IMR-90 (cell line): ENCODE results near the gene CLIC3. TPM values are rescaled to one million over a fixed set of nuclear protein-coding genes. Genes with fewer than 3 reads are reported as not detected.

ENCODE experiments used
- ATAC-seq: fragments of 200-7000 bp; cut with Tn5 transposase; 2 replicates; pipeline ENCODE4 v1.9.1; 2020; ENCODE audit warnings: low read depth, mild to moderate bottlenecking, moderate library complexity
- BruUV-seq: library from RNA; stranded (reverse); fragments of 400-500 nt; replicated peaks from 2 replicates; lab custom pipeline; 2021; lab: Mats Ljungman, UMichigan
- CTCF ChIA-PET: fragments of 300-600 bp; formaldehyde crosslinking; extraction: SDS; loops from one replicate; lab custom pipeline; 2021; ENCODE audit warnings: antibody characterized with exemption; lab: Yijun Ruan, JAX
- POLR2A ChIA-PET: fragments of 300-600 bp; sonication (Branson Sonifier 250); formaldehyde crosslinking; loops from one replicate; lab custom pipeline; 2022; ENCODE audit warnings: antibody characterized with exemption; ENCODE audit not compliant: unreplicated experiment; lab: Charles Lee
- DNase-seq: peaks from one replicate; pipeline ENCODE4 v3.0.0; 2013
- H2AFZ ChIP-seq: replicated peaks from 2 replicates; pipeline ENCODE3; 2013; ENCODE audit warnings: low read length, mild to moderate bottlenecking; ENCODE audit not compliant: poor library complexity
- H2AK5ac ChIP-seq: 2 replicates; pipeline ENCODE4 v1.6.1; 2013; ENCODE audit warnings: low read depth, low read length, inconsistent platforms
- H2AK9ac ChIP-seq: replicated peaks from 2 replicates; pipeline ENCODE3; 2013; ENCODE audit warnings: mild to moderate bottlenecking, low read depth, low read length, moderate library complexity; ENCODE audit not compliant: poor library complexity
- H2BK120ac ChIP-seq: 2 replicates; pipeline ENCODE4 v1.6.1; 2013; ENCODE audit warnings: low read depth, low read length, inconsistent platforms
- H2BK15ac ChIP-seq: 3 replicates; pipeline ENCODE4 v1.6.1; 2013; ENCODE audit warnings: low read depth, low read length, inconsistent platforms
- H2BK20ac ChIP-seq: 2 replicates; pipeline ENCODE4 v1.6.1; 2013; ENCODE audit warnings: low read depth, mild to moderate bottlenecking, inconsistent platforms, low read length, moderate library complexity
- H2BK5ac ChIP-seq: 2 replicates; pipeline ENCODE4 v1.6.1; 2013; ENCODE audit warnings: mild to moderate bottlenecking, low read depth, low read length, inconsistent platforms; ENCODE audit not compliant: poor library complexity, severe bottlenecking
- H3K14ac ChIP-seq: replicated peaks from 2 replicates; pipeline ENCODE4 v1.6.1; 2013; ENCODE audit warnings: low read depth, low read length, inconsistent platforms
- H3K18ac ChIP-seq: 2 replicates; pipeline ENCODE4 v1.6.1; 2013; ENCODE audit warnings: low read depth, low read length, control low read depth
- H3K23ac ChIP-seq: 2 replicates; pipeline ENCODE4 v1.6.1; 2013; ENCODE audit warnings: low read depth, low read length, inconsistent platforms
- H3K27ac ChIP-seq: 2 replicates; pipeline ENCODE4 v1.5.1; 2013; ENCODE audit warnings: mild to moderate bottlenecking, control low read depth, low read length; ENCODE audit not compliant: insufficient read depth
- H3K27me3 ChIP-seq: 2 replicates; pipeline ENCODE4 v1.6.1; 2013; ENCODE audit warnings: low read length; ENCODE audit not compliant: control insufficient read depth, insufficient read depth
- H3K36me3 ChIP-seq: 2 replicates; pipeline ENCODE4 v1.6.1; 2013; ENCODE audit warnings: low read length, mixed read lengths; ENCODE audit not compliant: control insufficient read depth, insufficient read depth
- H3K4ac ChIP-seq: 2 replicates; pipeline ENCODE4 v1.6.1; 2013; ENCODE audit warnings: low read depth, low read length, inconsistent platforms
- H3K4me1 ChIP-seq: 2 replicates; pipeline ENCODE4 v1.6.1; 2013; ENCODE audit warnings: low read length, mixed read lengths; ENCODE audit not compliant: control insufficient read depth, insufficient read depth
- H3K4me2 ChIP-seq: 2 replicates; pipeline ENCODE4 v1.6.1; 2013; ENCODE audit warnings: low read depth, mild to moderate bottlenecking, control low read depth, low read length, moderate library complexity
- H3K4me3 ChIP-seq: 2 replicates; pipeline ENCODE4 v1.5.1; 2013; ENCODE audit warnings: low read depth, mild to moderate bottlenecking, control low read depth, low read length, moderate library complexity; ENCODE audit not compliant: insufficient read depth
- H3K56ac ChIP-seq: 2 replicates; pipeline ENCODE4 v1.6.1; 2013; ENCODE audit warnings: low read length, inconsistent platforms; ENCODE audit not compliant: insufficient read depth; ENCODE audit errors: extremely low read depth
- H3K79me1 ChIP-seq, 2 experiments: 2 replicates each; pipeline ENCODE4 v1.6.1; 2013; ENCODE audit warnings: low read length in 2 of 2, inconsistent platforms in 1 of 2, low read depth in 1 of 2
- H3K9ac ChIP-seq: 2 replicates; pipeline ENCODE4 v1.6.1; 2013; ENCODE audit warnings: low read depth, low read length, control low read depth
- H3K9me1 ChIP-seq: 2 replicates; pipeline ENCODE4 v1.6.1; 2013; ENCODE audit warnings: low read length, inconsistent platforms; ENCODE audit not compliant: insufficient read depth
- H3K9me3 ChIP-seq: 2 replicates; pipeline ENCODE4 v1.6.1; 2013; ENCODE audit warnings: low read length; ENCODE audit not compliant: control insufficient read depth, insufficient read depth
- H4K20me1 ChIP-seq: 2 replicates; pipeline ENCODE4 v1.6.1; 2013; ENCODE audit warnings: low read length, inconsistent platforms; ENCODE audit not compliant: insufficient read depth
- H4K5ac ChIP-seq: 2 replicates; pipeline ENCODE4 v1.6.1; 2013; ENCODE audit warnings: mild to moderate bottlenecking, low read depth, low read length, control low read depth
- H4K8ac ChIP-seq, 2 experiments: 2 replicates each; pipeline ENCODE4 v1.6.1; 2013; ENCODE audit warnings: low read depth in 2 of 2, low read length in 2 of 2, control low read depth in 1 of 2, inconsistent platforms in 1 of 2
- H4K91ac ChIP-seq: 2 replicates; pipeline ENCODE4 v1.6.1; 2013; ENCODE audit warnings: low read depth, low read length, inconsistent platforms; ENCODE audit not compliant: insufficient read depth
- BHLHE40 ChIP-seq: fragments of 150-350 bp; IDR thresholded peaks from 2 replicates; pipeline ENCODE4 v1.6.1; 2016; ENCODE audit warnings: mild to moderate bottlenecking, low read depth, low read length
- CEBPB ChIP-seq: IDR thresholded peaks from 2 replicates; pipeline ENCODE4 v1.6.1; 2012; ENCODE audit warnings: low read depth, low read length, improper control_type of control experiment
- CHD1 ChIP-seq: IDR thresholded peaks from 2 replicates; pipeline ENCODE4 v1.6.1; 2012; ENCODE audit warnings: low read depth, low read length, improper control_type of control experiment
- CTCF ChIP-seq: conservative IDR thresholded peaks from 2 replicates; pipeline ENCODE4 v1.5.1; 2012; ENCODE audit warnings: mild to moderate bottlenecking, low read depth, low read length, improper control_type of control experiment
- ELK1 ChIP-seq: fragments of 150-350 bp; IDR thresholded peaks from 2 replicates; pipeline ENCODE4 v1.6.1; 2016; ENCODE audit warnings: low read depth, mild to moderate bottlenecking, low read length, moderate library complexity, borderline replicate concordance
- FOS ChIP-seq: fragments of 150-350 bp; IDR thresholded peaks from 2 replicates; pipeline ENCODE4 v1.6.1; 2016; ENCODE audit warnings: low read depth, low read length
- MAFK ChIP-seq: IDR thresholded peaks from 2 replicates; pipeline ENCODE4 v1.6.1; 2012; ENCODE audit warnings: low read depth, low read length, improper control_type of control experiment
- MAZ ChIP-seq: IDR thresholded peaks from 2 replicates; pipeline ENCODE4 v1.6.1; 2012; ENCODE audit warnings: low read depth, mild to moderate bottlenecking, low read length, improper control_type of control experiment, moderate library complexity, borderline replicate concordance
- MXI1 ChIP-seq: IDR thresholded peaks from 2 replicates; pipeline ENCODE4 v1.6.1; 2012; ENCODE audit warnings: low read depth, mild to moderate bottlenecking, low read length, moderate library complexity, borderline replicate concordance
- NFE2L2 ChIP-seq: fragments of 150-350 bp; IDR thresholded peaks from 2 replicates; pipeline ENCODE4 v1.6.1; 2016; ENCODE audit warnings: low read depth, mild to moderate bottlenecking, low read length
- POLR2A ChIP-seq: IDR thresholded peaks from 2 replicates; pipeline ENCODE4 v1.6.1; 2012; ENCODE audit warnings: mild to moderate bottlenecking, low read depth, low read length
- RAD21 ChIP-seq: IDR thresholded peaks from 2 replicates; pipeline ENCODE4 v1.6.1; 2012; ENCODE audit warnings: low read length, improper control_type of control experiment
- RCOR1 ChIP-seq: IDR thresholded peaks from 2 replicates; pipeline ENCODE4 v1.6.1; 2012; ENCODE audit warnings: mild to moderate bottlenecking, low read length, improper control_type of control experiment; ENCODE audit not compliant: insufficient replicate concordance
- RFX5 ChIP-seq: IDR thresholded peaks from 2 replicates; pipeline ENCODE4 v1.8.0; 2012; ENCODE audit warnings: low read depth, mild to moderate bottlenecking, low read length, moderate library complexity
- SMC3 ChIP-seq: fragments of 150-350 bp; IDR thresholded peaks from 2 replicates; pipeline ENCODE4 v1.6.1; 2016; ENCODE audit warnings: low read depth, mild to moderate bottlenecking, antibody characterized with exemption, low read length, moderate library complexity
- WGBS, 2 experiments: methylation state at CpG; one replicate each; pipeline versions ENCODE4 v1.1.5 to v1.1.7; 2013; ENCODE audit warnings: missing lambda C conversion rate in 2 of 2; ENCODE audit not compliant: insufficient read length in 1 of 2; ENCODE audit errors: extremely low coverage in 2 of 2; 5-methylcytosine and 5-hydroxymethylcytosine counted together
- dilution Hi-C: fragments of 300-500 bp; cut with HindIII; formaldehyde crosslinking; loops from one replicate; pipeline ENCODE4 v1.14.3; 2018; ENCODE audit warnings: low sequenced_read_pairs; ENCODE audit not compliant: unreplicated experiment
- in situ Hi-C: fragments of 300-500 bp; cut with MboI; formaldehyde crosslinking; loops from 3 replicates; pipeline ENCODE4 v1.14.3; 2019; ENCODE audit warnings: low sequenced_read_pairs, inconsistent platforms, mixed read lengths
- intact Hi-C: fragments of 100-400 bp; cut with micrococcal nuclease; formaldehyde crosslinking; loops from 2 replicates; pipeline ENCODE4 v1.10.0; 2022
- polyA plus RNA-seq, 3 experiments: library from polyadenylated mRNA; depleted of rRNA; stranded (reverse); fragments of >200 nt; gene quantifications; 2 replicates each; pipeline ENCODE4 v1.2.3, GENCODE V29; 2012; ENCODE audit warnings: low replicate concordance in 1 of 3
- total RNA-seq: library from RNA; depleted of rRNA; stranded (reverse); fragments of >200 nt; gene quantifications from 2 replicates; pipeline ENCODE4 v1.2.3, GENCODE V29; 2012
- TF ChIP-seq, protein P1 (sequence below): fragments of 150-350 bp; IDR thresholded peaks from 2 replicates; pipeline ENCODE4 v1.6.1; 2017; ENCODE audit warnings: mild to moderate bottlenecking, antibody characterized with exemption, low read length, low read depth

Gene CLIC3
- total and polyA plus RNA-seq, 2 of the 4 experiments (the other 2 are of a cell fraction), result 0.18 to 1.7 TPM

- 88% methylated on average over 11 of the region's 13 CpGs; no CpG with 5 or more reads in 1 of the 2 experiments for WGBS, 2 experiments
- Histone ChIP-seq H2AK9ac (no peak overlapping the region), H3K27ac (no peak overlapping the region), H3K14ac (no peak overlapping the region), H3K27me3 (no peaks in the 10 kb centered on the region), H4K91ac (no peak overlapping the region), H2BK120ac (no peak overlapping the region), H2AFZ (peak overlapping the region; percentile 5), H3K4me2 (no peak overlapping the region), H2AK5ac (peak overlapping the region; percentile 10; the same call in 1 of the 2 replicates), H2BK20ac (no peak overlapping the region), H4K5ac (no peak overlapping the region), H2BK15ac (no peak overlapping the region), H4K20me1 (peaks cover 8% of the 10 kb centered on the region), H3K9me1 (peaks cover 5% of the 10 kb centered on the region; the same call in 1 of the 2 replicates), H4K8ac (no peak overlapping the region), H3K18ac (no peak overlapping the region), H3K9me3 (no peaks in the 10 kb centered on the region), H3K79me1 (no peaks in the 10 kb centered on the region), H3K4me1 (peaks cover 11% of the 10 kb centered on the region), H3K56ac (no peak overlapping the region), H3K23ac (no peak overlapping the region), H2BK5ac (no peak overlapping the region), H3K4me3 (no peak overlapping the region), H3K36me3 (peaks cover 23% of the 10 kb centered on the region), H3K9ac (no peak overlapping the region), H3K4ac (no peak overlapping the region)
- no TSS peak for BruUV-seq
- in situ Hi-C loops, result no loop called here
- ATAC-seq, result no peak
- no peak for DNase-seq
- dilution Hi-C loops, result no loop called here
- ChIA-PET POLR2A (no interaction called here), CTCF (interaction anchor here (0.9 kb wide), 1 partner anchor 27 kb away, joined by 3 read pairs; no protein-coding TSS in a partner anchor)
- TF ChIP-seq CHD1, result no peak
- no peak for TF ChIP-seq MAZ
- no peak for TF ChIP-seq MAFK
- TF ChIP-seq ELK1, result no peak
- no peak for TF ChIP-seq CEBPB
- TF ChIP-seq SMC3, result no peak
- no peak for TF ChIP-seq CTCF
- TF ChIP-seq, protein P1, sequence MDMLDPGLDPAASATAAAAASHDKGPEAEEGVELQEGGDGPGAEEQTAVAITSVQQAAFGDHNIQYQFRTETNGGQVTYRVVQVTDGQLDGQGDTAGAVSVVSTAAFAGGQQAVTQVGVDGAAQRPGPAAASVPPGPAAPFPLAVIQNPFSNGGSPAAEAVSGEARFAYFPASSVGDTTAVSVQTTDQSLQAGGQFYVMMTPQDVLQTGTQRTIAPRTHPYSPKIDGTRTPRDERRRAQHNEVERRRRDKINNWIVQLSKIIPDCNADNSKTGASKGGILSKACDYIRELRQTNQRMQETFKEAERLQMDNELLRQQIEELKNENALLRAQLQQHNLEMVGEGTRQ, result no peak
- no peak for TF ChIP-seq NFE2L2
- TF ChIP-seq RCOR1, result no peak
- TF ChIP-seq FOS, result no peak
- TF ChIP-seq MXI1, result no peak
- TF ChIP-seq POLR2A, result no peak
- TF ChIP-seq RFX5, result no peak
- TF ChIP-seq RAD21, result no peak
- TF ChIP-seq BHLHE40, result no peak
- intact Hi-C loops, result loop anchor here (2.0 kb wide), 1 partner anchor 21 kb away; the partner anchor contains the start of gene ABCA2
Measured at GRCh38 chr9:137007816-137008270, 11.5 kb upstream of the CLIC3 start.
